Body of pancreas (tissue), 4 donors: ENCODE results near the gene ESRRA. TPM values are rescaled to one million over a fixed set of nuclear protein-coding genes. Genes with fewer than 3 reads are reported as not detected.
"Not testable (repeated sequence)": the region's sequence is repeated elsewhere in the genome, so short reads cannot be mapped to it uniquely, and the experiment has no call there.

Experiments used
- ATAC-seq: fragments of 150-250 bp; one replicate; pipeline ENCODE4 v1.9.1; 2016
- DNase-seq, 4 donors: peaks; one replicate each; pipeline ENCODE4 v3.0.0-alpha.2; 2019
- H3K27ac ChIP-seq, 4 donors: fragments of 200-600 bp; sonication (generic); 1 replicate in 3 of 4; 2 replicates in 1 of 4; pipeline versions ENCODE4 v1.5.1 to v1.6.1; 2016 to 2019; ENCODE audit warnings: mild to moderate bottlenecking in 1 of 4, mixed read lengths in 1 of 4, moderate library complexity in 1 of 4
- H3K27me3 ChIP-seq, 2 donors: fragments of 200-600 bp; sonication (generic); one replicate each; pipeline ENCODE4 v1.6.0; 2016; ENCODE audit warnings: mild to moderate bottlenecking in 1 of 2
- H3K36me3 ChIP-seq, 2 donors: fragments of 200-600 bp; sonication (generic); replicated peaks in 1 of 2; 2 replicates each; pipeline ENCODE4 v1.5.1; 2016; ENCODE audit warnings: low read depth in 2 of 2; ENCODE audit not compliant: insufficient read depth in 1 of 2
- H3K4me1 ChIP-seq: fragments of 200-600 bp; sonication (generic); one replicate; pipeline ENCODE4 v1.6.0; 2016
- H3K4me3 ChIP-seq, 2 donors: fragments of 200-600 bp; sonication (generic); 1 replicate in 1 of 2; 2 replicates in 1 of 2; pipeline ENCODE4 v1.5.1; 2016 to 2019
- H3K9me3 ChIP-seq, 3 donors: fragments of 200-600 bp; sonication (generic); 1 replicate in 2 of 3; 2 replicates in 1 of 3; pipeline ENCODE4 v1.5.1; 2016
- POLR2A ChIP-seq, 3 donors: fragments of 450-650 bp; IDR thresholded peaks; one replicate each; pipeline ENCODE4 v1.6.1; 2016; ENCODE audit warnings: antibody characterized with exemption in 3 of 3, mild to moderate bottlenecking in 2 of 3
- WGBS, 2 donors: methylation state at CpG; one replicate each; pipeline ENCODE4 v1.1.5; 2017; 5-methylcytosine and 5-hydroxymethylcytosine counted together
- intact Hi-C: fragments of 100-400 bp; cut with DNase I; formaldehyde crosslinking; loops from one replicate; pipeline ENCODE4 v1.15.1; 2023
- total RNA-seq, 2 donors: library from RNA; depleted of rRNA; stranded (reverse); fragments of >200 nt; gene quantifications; one replicate each; pipeline ENCODE4 v1.1.0, GENCODE V29; 2016
- TF ChIP-seq, protein P1 (sequence below), 7 experiments: fragments of 450-650 bp in 4 of 7; fragments of 200-600 bp in 3 of 7; sonication (generic) in 3 of 7; IDR thresholded peaks; one replicate each; pipeline ENCODE4 v1.5.1; 2016 to 2019; ENCODE audit warnings: antibody characterized with exemption in 7 of 7

The ESRRA gene
- total RNA-seq, 2 donors from 2014 or later = 51.7 to 63.8 TPM

- Histone ChIP-seq H3K4me1 (peaks cover 12% of the 10 kb centered on the region), H3K27me3 (no peaks in the 10 kb centered on the region), H3K4me3 (no peak overlapping the region), H3K9me3 (no peaks in the 10 kb centered on the region), H3K27ac (peak overlapping the region in 2 of 4 donors; percentile 8 to 43), H3K36me3 (peaks cover 0 to 3% of the 10 kb centered on the region in 2 donors)
- DNase-seq (no peak), ATAC-seq (no peak)
- intact Hi-C loops = no loop called here
- 88 to 91% methylated on average over 10 to 13 of the region's 18 CpGs for WGBS, 2 donors
- TF ChIP-seq, protein P1, sequence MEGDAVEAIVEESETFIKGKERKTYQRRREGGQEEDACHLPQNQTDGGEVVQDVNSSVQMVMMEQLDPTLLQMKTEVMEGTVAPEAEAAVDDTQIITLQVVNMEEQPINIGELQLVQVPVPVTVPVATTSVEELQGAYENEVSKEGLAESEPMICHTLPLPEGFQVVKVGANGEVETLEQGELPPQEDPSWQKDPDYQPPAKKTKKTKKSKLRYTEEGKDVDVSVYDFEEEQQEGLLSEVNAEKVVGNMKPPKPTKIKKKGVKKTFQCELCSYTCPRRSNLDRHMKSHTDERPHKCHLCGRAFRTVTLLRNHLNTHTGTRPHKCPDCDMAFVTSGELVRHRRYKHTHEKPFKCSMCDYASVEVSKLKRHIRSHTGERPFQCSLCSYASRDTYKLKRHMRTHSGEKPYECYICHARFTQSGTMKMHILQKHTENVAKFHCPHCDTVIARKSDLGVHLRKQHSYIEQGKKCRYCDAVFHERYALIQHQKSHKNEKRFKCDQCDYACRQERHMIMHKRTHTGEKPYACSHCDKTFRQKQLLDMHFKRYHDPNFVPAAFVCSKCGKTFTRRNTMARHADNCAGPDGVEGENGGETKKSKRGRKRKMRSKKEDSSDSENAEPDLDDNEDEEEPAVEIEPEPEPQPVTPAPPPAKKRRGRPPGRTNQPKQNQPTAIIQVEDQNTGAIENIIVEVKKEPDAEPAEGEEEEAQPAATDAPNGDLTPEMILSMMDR (IDR thresholded peaks at IDR 0.05) = no peak
- TF ChIP-seq POLR2A (IDR thresholded peaks at IDR 0.05) = no peak
Measured at GRCh38 chr11:64313491-64314145, 8.3 kb downstream of the ESRRA start.

DNA sequence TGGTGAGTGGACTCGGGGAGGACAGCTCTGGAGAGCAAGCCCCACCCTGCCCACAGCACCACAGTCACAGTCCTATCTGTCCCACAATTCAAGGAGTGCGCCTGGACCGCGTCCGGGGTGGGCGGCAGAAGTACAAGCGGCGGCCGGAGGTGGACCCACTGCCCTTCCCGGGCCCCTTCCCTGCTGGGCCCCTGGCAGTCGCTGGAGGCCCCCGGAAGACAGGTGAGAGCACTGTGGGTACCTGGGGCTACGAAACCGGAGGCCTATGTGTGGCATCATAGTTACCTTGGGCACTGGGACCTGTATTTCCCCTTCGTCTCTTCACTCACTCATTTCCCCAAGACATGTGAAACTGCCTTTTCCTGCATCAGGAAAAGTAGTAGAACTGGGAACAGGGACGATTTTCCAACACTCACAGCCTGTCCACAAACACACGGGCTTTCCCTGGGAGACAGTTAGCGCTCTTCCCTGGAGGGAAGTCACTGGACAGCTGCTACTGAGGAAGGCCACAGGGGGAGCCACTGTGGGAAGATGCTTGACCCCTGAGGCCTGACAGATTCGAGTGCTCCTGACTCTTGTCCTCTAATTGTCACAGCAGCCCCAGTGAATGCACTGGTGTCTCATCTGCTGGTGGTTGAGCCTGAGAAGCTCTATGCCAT is 9.0 kb downstream of the ESRRA start:
- Histone ChIP-seq H3K27me3 (no peaks in the 10 kb centered on the region), H3K4me3 (no peak overlapping the region), H3K36me3 (peaks cover 0 to 3% of the 10 kb centered on the region in 2 donors), H3K4me1 (peaks cover 17% of the 10 kb centered on the region), H3K27ac (peak overlapping the region in 2 of 4 donors; percentile 8 to 43), H3K9me3 (no peaks in the 10 kb centered on the region)
- intact Hi-C loops = no loop called here
- no peak for ATAC-seq
- no peak for DNase-seq
- TF ChIP-seq, protein P1 (IDR thresholded peaks at IDR 0.05) = no peak
- TF ChIP-seq POLR2A (IDR thresholded peaks at IDR 0.05) = no peak
- WGBS, 2 donors = 75 to 77% methylated on average over 13 to 17 of the region's 19 CpGs

DNA sequence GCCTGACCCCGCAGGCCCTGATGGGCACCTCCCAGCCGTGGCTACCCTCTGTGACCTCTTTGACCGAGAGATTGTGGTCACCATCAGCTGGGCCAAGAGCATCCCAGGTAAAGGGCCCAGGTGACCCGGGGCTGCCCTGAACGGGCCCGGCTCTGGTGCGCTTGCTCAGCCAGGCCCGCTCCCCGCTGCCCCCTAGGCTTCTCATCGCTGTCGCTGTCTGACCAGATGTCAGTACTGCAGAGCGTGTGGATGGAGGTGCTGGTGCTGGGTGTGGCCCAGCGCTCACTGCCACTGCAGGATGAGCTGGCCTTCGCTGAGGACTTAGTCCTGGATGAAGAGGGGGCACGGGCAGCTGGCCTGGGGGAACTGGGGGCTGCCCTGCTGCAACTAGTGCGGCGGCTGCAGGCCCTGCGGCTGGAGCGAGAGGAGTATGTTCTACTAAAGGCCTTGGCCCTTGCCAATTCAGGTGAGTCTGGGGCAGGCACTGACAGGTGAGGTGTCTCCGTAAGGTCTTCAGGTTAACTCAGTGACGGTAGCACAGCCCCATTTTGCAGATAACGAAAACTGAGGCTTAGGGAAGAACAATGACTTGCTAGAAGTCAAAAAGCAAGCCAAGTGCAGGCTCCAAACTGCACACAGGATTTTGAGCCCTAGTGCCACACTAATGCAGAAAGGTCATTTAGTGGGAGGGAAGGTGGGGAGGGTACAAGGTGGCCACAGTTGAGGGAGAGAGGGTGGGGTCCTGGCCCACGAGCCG is 9.7 kb downstream of the ESRRA start:
- WGBS, 2 donors = 89 to 93% methylated on average over 14 to 24 of the region's 24 CpGs
- TF ChIP-seq POLR2A (IDR thresholded peaks at IDR 0.05) = no peak
- TF ChIP-seq, protein P1 (IDR thresholded peaks at IDR 0.05) = no peak
- Histone ChIP-seq H3K4me1 (peaks cover 24% of the 10 kb centered on the region), H3K36me3 (peaks cover 0 to 3% of the 10 kb centered on the region in 2 donors), H3K9me3 (no peaks in the 10 kb centered on the region), H3K4me3 (no peak overlapping the region), H3K27me3 (no peaks in the 10 kb centered on the region), H3K27ac (peak overlapping the region in 1 of 4 donors; percentile 43)
- DNase-seq = peak in 1 of 4 donors; percentile 15
- no peak for ATAC-seq
- intact Hi-C loops = no loop called here

DNA sequence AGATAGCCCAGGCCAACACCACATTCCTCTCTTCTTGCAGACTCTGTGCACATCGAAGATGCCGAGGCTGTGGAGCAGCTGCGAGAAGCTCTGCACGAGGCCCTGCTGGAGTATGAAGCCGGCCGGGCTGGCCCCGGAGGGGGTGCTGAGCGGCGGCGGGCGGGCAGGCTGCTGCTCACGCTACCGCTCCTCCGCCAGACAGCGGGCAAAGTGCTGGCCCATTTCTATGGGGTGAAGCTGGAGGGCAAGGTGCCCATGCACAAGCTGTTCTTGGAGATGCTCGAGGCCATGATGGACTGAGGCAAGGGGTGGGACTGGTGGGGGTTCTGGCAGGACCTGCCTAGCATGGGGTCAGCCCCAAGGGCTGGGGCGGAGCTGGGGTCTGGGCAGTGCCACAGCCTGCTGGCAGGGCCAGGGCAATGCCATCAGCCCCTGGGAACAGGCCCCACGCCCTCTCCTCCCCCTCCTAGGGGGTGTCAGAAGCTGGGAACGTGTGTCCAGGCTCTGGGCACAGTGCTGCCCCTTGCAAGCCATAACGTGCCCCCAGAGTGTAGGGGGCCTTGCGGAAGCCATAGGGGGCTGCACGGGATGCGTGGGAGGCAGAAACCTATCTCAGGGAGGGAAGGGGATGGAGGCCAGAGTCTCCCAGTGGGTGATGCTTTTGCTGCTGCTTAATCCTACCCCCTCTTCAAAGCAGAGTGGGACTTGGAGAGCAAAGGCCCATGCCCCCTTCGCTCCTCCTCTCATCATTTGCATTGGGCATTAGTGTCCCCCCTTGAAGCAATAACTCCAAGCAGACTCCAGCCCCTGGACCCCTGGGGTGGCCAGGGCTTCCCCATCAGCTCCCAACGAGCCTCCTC is 10.6 kb downstream of the ESRRA start:
- H3K27me3 ChIP-seq, ATAC-seq, H3K36me3 ChIP-seq, DNase-seq, H3K9me3 ChIP-seq, H3K4me3 ChIP-seq, intact Hi-C loops: not testable (repeated sequence)
- H3K27ac ChIP-seq = peak overlapping the region in 1 of 4 donors; percentile 97
- WGBS, 2 donors = 79% methylated on average over 17 to 23 of the region's 25 CpGs
- H3K4me1 ChIP-seq = peaks cover 33% of the 10 kb centered on the region
